MCF 10A (cell line): Measurements from ENCODE around the gene RTL10. TPM values are rescaled to one million over a fixed set of nuclear protein-coding genes. Genes with fewer than 3 reads are reported as not detected.

Experiments
- BruUV-seq: library from RNA; stranded (reverse); fragments of 400-500 nt; replicated peaks from 2 replicates; lab custom pipeline; 2021; lab: Mats Ljungman, UMichigan
- CTCF ChIA-PET: fragments of 300-600 bp; sonication (Branson Sonifier 250); formaldehyde crosslinking; extraction: SDS; loops from one replicate; lab custom pipeline; 2021; ENCODE audit warnings: antibody characterized with exemption, inconsistent platforms; lab: Yijun Ruan, JAX
- POLR2A ChIA-PET: fragments of 300-600, 350-650 bp; sonication (Branson Sonifier 250); formaldehyde crosslinking; extraction: SDS; loops from one replicate; lab custom pipeline; 2020; ENCODE audit warnings: antibody characterized with exemption, inconsistent platforms; lab: Yijun Ruan, JAX
- DNase-seq: peaks from one replicate; pipeline ENCODE4 v3.0.0-alpha.2; 2018; ENCODE audit not compliant: unreplicated experiment
- H3K27ac Mint-ChIP-seq: one replicate; pipeline ENCODE4 v1.8.0; 2022; ENCODE audit warnings: mild to moderate bottlenecking, low read depth, mixed read lengths; ENCODE audit not compliant: unreplicated experiment
- H3K27me3 Mint-ChIP-seq: one replicate; pipeline ENCODE4 v1.8.0; 2022; ENCODE audit warnings: mixed read lengths; ENCODE audit not compliant: insufficient read depth, unreplicated experiment
- H3K36me3 Mint-ChIP-seq: one replicate; pipeline ENCODE4 v1.8.0; 2022; ENCODE audit warnings: mild to moderate bottlenecking, moderate library complexity, mixed read lengths; ENCODE audit not compliant: insufficient read depth, unreplicated experiment
- H3K4me1 Mint-ChIP-seq: one replicate; pipeline ENCODE4 v1.8.0; 2022; ENCODE audit warnings: mixed read lengths; ENCODE audit not compliant: insufficient read depth, unreplicated experiment
- H3K4me3 Mint-ChIP-seq: one replicate; pipeline ENCODE4 v1.8.0; 2022; ENCODE audit warnings: mild to moderate bottlenecking, moderate library complexity, mixed read lengths; ENCODE audit not compliant: unreplicated experiment
- H3K9me3 Mint-ChIP-seq: one replicate; pipeline ENCODE4 v1.8.0; 2022; ENCODE audit warnings: mixed read lengths; ENCODE audit not compliant: unreplicated experiment
- intact Hi-C: fragments of 100-400 bp; cut with micrococcal nuclease; formaldehyde crosslinking; loops from 2 replicates; pipeline ENCODE4 v1.14.1; 2022
- total RNA-seq: library from RNA; stranded (reverse); gene quantifications from 2 replicates; pipeline ENCODE4 v1.2.3, GENCODE V29; 2022
- TF ChIP-seq, protein P1 (sequence below): fragments of 200-600 bp; IDR thresholded peaks from one replicate; pipeline ENCODE4 v1.8.0; 2022; ENCODE audit warnings: antibody characterized with exemption, mild to moderate bottlenecking; ENCODE audit not compliant: unreplicated experiment

Gene RTL10
- total RNA-seq, 1 experiment from 2014 or later: 20.6 TPM

DNA sequence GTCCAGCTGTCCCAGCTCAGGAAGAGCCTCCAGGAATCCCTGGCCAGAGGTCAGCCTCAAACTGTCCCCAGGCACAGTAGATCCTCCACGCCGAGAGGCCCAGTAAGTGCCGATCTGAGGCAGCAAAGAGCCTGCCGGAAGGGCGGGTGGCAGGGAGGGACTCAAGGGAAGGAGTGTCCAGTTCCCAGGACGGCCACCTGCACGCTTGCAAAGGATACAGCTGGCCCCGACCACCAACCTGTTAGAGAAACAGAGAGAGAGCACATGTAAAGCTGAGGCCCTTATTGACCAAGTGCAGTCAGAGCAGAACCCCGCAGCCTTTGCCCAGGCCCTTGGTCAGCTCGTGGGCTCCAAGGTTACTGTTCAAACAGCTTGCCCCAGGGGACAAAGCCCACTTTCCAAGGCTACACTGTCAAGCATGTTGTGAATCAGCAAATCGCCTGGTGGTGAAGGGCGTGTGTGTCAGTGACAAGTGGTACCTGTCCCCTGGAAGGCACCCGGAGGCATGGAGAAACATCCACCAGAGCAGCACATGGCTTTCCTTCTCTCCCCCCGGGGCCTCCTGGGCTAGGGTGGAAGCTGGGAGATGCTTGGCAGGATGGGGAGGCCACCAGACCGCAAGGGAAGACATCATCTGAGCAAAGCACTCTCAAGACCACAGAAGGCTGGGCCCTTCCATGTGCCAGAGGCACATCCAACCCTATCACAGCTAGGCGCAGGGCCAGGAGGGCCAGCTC is 44.3 kb upstream of the RTL10 start:
- ChIA-PET POLR2A (interaction anchor here (1.3 kb wide), 1 partner anchor 75 kb away, joined by 3 read pairs; no protein-coding TSS in a partner anchor), CTCF (interaction anchor here (0.6 to 4.0 kb wide), 5 partner anchors 11 to 169 kb away, joined by 3 to 19 read pairs (median 5); no protein-coding TSS in a partner anchor)
- Mint-ChIP-seq H3K27me3 (no peaks in the 10 kb centered on the region), H3K36me3 (peaks cover 20% of the 10 kb centered on the region), H3K9me3 (no peaks in the 10 kb centered on the region), H3K27ac (no peak overlapping the region), H3K4me3 (no peak overlapping the region), H3K4me1 (no peaks in the 10 kb centered on the region)
- BruUV-seq: no TSS peak
- no peak for DNase-seq
- TF ChIP-seq, protein P1, sequence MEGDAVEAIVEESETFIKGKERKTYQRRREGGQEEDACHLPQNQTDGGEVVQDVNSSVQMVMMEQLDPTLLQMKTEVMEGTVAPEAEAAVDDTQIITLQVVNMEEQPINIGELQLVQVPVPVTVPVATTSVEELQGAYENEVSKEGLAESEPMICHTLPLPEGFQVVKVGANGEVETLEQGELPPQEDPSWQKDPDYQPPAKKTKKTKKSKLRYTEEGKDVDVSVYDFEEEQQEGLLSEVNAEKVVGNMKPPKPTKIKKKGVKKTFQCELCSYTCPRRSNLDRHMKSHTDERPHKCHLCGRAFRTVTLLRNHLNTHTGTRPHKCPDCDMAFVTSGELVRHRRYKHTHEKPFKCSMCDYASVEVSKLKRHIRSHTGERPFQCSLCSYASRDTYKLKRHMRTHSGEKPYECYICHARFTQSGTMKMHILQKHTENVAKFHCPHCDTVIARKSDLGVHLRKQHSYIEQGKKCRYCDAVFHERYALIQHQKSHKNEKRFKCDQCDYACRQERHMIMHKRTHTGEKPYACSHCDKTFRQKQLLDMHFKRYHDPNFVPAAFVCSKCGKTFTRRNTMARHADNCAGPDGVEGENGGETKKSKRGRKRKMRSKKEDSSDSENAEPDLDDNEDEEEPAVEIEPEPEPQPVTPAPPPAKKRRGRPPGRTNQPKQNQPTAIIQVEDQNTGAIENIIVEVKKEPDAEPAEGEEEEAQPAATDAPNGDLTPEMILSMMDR: no peak
- intact Hi-C loops: no loop called here

DNA sequence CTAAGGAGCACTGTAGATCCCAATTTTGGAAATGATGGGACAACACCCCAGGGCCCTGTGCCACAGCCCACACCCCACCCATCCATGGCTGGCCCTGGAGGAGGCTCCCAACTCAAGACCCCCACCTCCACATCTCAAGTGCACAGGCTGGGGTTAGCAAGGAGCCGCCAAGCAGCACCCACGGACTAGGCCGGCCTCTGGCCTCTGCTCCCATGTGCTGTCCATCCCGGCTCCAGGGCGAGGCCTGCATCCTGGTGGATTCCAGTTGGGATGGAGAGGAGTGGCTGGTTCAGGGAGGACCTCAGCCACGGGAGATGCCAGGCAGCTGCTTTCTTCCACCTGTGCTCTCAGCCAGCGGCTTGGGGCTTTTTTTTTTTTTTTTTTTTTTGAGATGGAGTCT is 43.5 kb upstream of the RTL10 start:
- ChIA-PET CTCF (interaction anchor here (0.6 to 2.1 kb wide), 3 partner anchors 12 to 169 kb away, joined by 3 to 10 read pairs (median 5); no protein-coding TSS in a partner anchor), POLR2A (no interaction called here)
- Mint-ChIP-seq H3K9me3 (no peaks in the 10 kb centered on the region), H3K4me1 (no peaks in the 10 kb centered on the region), H3K36me3 (peaks cover 23% of the 10 kb centered on the region), H3K4me3 (no peak overlapping the region), H3K27me3 (no peaks in the 10 kb centered on the region), H3K27ac (no peak overlapping the region)
- intact Hi-C loops: no loop called here
- DNase-seq: no peak
- BruUV-seq: no TSS peak
- TF ChIP-seq, protein P1: no peak

DNA sequence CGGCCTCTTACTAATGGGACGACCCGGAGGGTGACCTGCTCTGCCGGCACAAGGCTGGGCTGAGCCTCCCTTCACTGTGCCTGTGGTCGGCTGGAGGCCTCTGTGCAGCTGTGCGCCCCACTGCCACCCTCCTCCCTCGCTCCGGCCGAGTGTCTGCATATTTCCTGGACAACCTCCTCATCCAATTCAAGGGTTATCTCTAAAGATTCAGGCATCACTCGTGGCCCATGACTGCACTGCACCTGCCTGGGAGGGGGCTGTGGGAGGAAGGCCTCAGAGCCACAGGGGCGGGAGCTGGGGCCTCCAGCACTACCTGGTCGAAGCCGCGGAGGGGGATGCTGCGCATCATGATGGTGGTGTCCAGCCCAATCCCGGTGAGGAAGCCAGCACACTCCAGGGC is 43.1 kb upstream of the RTL10 start:
- no peaks in the 10 kb centered on the region for H3K27me3 Mint-ChIP-seq
- no TSS peak for BruUV-seq

More for the DNA sequence above, 43.1 kb upstream of the RTL10 start:
- H3K27ac Mint-ChIP-seq: no peak overlapping the region
- intact Hi-C loops: no loop called here
- no peak overlapping the region for H3K4me3 Mint-ChIP-seq
- TF ChIP-seq, protein P1: no peak
- ChIA-PET POLR2A (no interaction called here), CTCF (interaction anchor here (0.6 to 2.1 kb wide), 3 partner anchors 142 to 168 kb away, joined by 3 to 10 read pairs (median 4); no protein-coding TSS in a partner anchor)
- DNase-seq: no peak
- peaks cover under 1% of the 10 kb centered on the region for H3K4me1 Mint-ChIP-seq
- no peaks in the 10 kb centered on the region for H3K9me3 Mint-ChIP-seq
- H3K36me3 Mint-ChIP-seq: peaks cover 23% of the 10 kb centered on the region
